OCI-LY7 (cell line): ENCODE results near the gene AXIN1.

Source experiments
- CTCF ChIP-seq: fragments of 200-600 bp; sonication (generic); conservative IDR thresholded peaks from 2 replicates; pipeline ENCODE4 v1.5.1; 2014; ENCODE audit warnings: mild to moderate bottlenecking, antibody characterized with exemption, low read length, moderate library complexity, mixed read lengths
- EZH2phosphoT487 ChIP-seq: fragments of 200-600 bp; sonication (generic); IDR thresholded peaks from 2 replicates; pipeline ENCODE4 v1.6.1; 2018; ENCODE audit warnings: low read depth, borderline replicate concordance, mild to moderate bottlenecking, mixed run types, antibody characterized with exemption, low read length, moderate library complexity, mixed read lengths

- peak; percentile 42 for TF ChIP-seq CTCF
- no peak for TF ChIP-seq EZH2phosphoT487
Measured at GRCh38 chr16:318628-319027, 33.9 kb downstream of the AXIN1 start.
